HUDEP-2 (cell line): ENCODE measurements around the gene MIEN1.
"Not testable (repeated sequence)": the region's sequence is repeated elsewhere in the genome, so short reads cannot be mapped to it uniquely, and the experiment has no call there.

Source experiments
- DNase-seq, 76 experiments: peaks; one replicate each; lab custom pipeline; 2025; ENCODE audit not compliant: unreplicated experiment in 76 of 76; lab: John Stamatoyannopoulos, UW

The MIEN1 gene

GRCh38 chr17:39719563-39720355, 10.6 kb downstream of the MIEN1 start:
- DNase-seq: no peak

GRCh38 chr17:39717660-39718059, 12.7 kb downstream of the MIEN1 start:
- DNase-seq: no peak

GRCh38 chr17:39716879-39717536, 13.3 kb downstream of the MIEN1 start:
- DNase-seq: peak in 9 of 76 experiments; percentile 7 to 41 (median 14)

GRCh38 chr17:39716073-39716818, 14.1 kb downstream of the MIEN1 start:
- no peak for DNase-seq

- DNase-seq: no peak
Measured at GRCh38 chr17:39715375-39716072, 14.8 kb downstream of the MIEN1 start.

GRCh38 chr17:39714234-39714633, 16.1 kb downstream of the MIEN1 start:
- no peak for DNase-seq

GRCh38 chr17:39711851-39712250, 18.5 kb downstream of the MIEN1 start:
- no peak for DNase-seq

- DNase-seq: not testable (repeated sequence)
Measured at GRCh38 chr17:39711071-39711470, 19.3 kb downstream of the MIEN1 start.

- no peak for DNase-seq
Measured at GRCh38 chr17:39709998-39710964, 20.1 kb downstream of the MIEN1 start.

- DNase-seq: no peak
Measured at GRCh38 chr17:39709319-39709997, 20.9 kb downstream of the MIEN1 start.

- DNase-seq: no peak
Measured at GRCh38 chr17:39706921-39707337, 23.4 kb downstream of the MIEN1 start.

GRCh38 chr17:39706383-39706782, 23.9 kb downstream of the MIEN1 start:
- DNase-seq: no peak

GRCh38 chr17:39705786-39706348, 24.5 kb downstream of the MIEN1 start:
- no peak for DNase-seq

- DNase-seq: no peak
Measured at GRCh38 chr17:39704821-39705551, 25.3 kb downstream of the MIEN1 start.

- DNase-seq: no peak
Measured at GRCh38 chr17:39703913-39704312, 26.4 kb downstream of the MIEN1 start.

- no peak for DNase-seq
Measured at GRCh38 chr17:39702901-39703893, 27.1 kb downstream of the MIEN1 start.
